ENCODE measurements around the gene C2CD5. TPM values are rescaled to one million over a fixed set of nuclear protein-coding genes. Genes with fewer than 3 reads are reported as not detected.

The C2CD5 gene
- total RNA-seq, 2 experiments from 2014 or later: 25.4 to 27.9 TPM

Other genes with a start within 250 kb of the C2CD5 start
- gene ST8SIA1, start 209.8 kb downstream of the C2CD5 start, total RNA-seq: 1 to 10 TPM; 3.5 to 4.1 TPM
- gene ETNK1, start 80.6 kb upstream of the C2CD5 start, total RNA-seq: 10 to 100 TPM; 70.4 to 75.6 TPM

Measured in activated CD8-positive, alpha-beta memory T cell treated with anti-CD3 and anti-CD28 coated beads for 36 hours (primary cell).